K562 (cell line): Measurements from ENCODE around the gene BCL2L1. TPM values are rescaled to one million over a fixed set of nuclear protein-coding genes. Genes with fewer than 3 reads are reported as not detected.

Source experiments
- ATAC-seq: fragments of 200-7000 bp; cut with Tn5 transposase; 3 replicates; pipeline ENCODE4 v1.9.1; 2020; ENCODE audit warnings: moderate library complexity
- BruUV-seq: library from RNA; stranded (reverse); fragments of 400-500 nt; replicated peaks from 2 replicates; lab custom pipeline; 2021; lab: Mats Ljungman, UMichigan
- CTCF ChIA-PET: fragments of 300-600 bp; formaldehyde crosslinking; extraction: SDS; loops from one replicate; lab custom pipeline; 2021; ENCODE audit warnings: low intra/inter-chr PET ratio; lab: Yijun Ruan, JAX
- POLR2A ChIA-PET: fragments of 300-600, 350-650 bp; sonication (Branson Sonifier 250); formaldehyde crosslinking; extraction: SDS; loops from one replicate; lab custom pipeline; 2021; ENCODE audit warnings: antibody characterized with exemption, inconsistent platforms; lab: Yijun Ruan, JAX
- DNase-seq, 4 experiments: peaks; one replicate each; pipeline versions ENCODE4 v3.0.0 to v3.0.0-alpha.2; 2011 to 2018; ENCODE audit warnings: low spot score in 3 of 4, mixed read lengths in 3 of 4; ENCODE audit errors: extremely low read depth in 1 of 4
- FAIRE-seq: peaks from 2 replicates; lab custom pipeline; 2011; peaks lifted over from hg19 to GRCh38; lab: Jason Lieb, UNC
- H2AFZ ChIP-seq: 2 replicates; pipeline ENCODE4 v1.6.0; 2011; ENCODE audit warnings: low read depth, low read length, control low read depth, inconsistent platforms
- H3K27ac ChIP-seq: fragments of 200-600 bp; 3 replicates; pipeline ENCODE4 v1.8.0; 2011; ENCODE audit warnings: low read depth, mild to moderate bottlenecking, control low read depth, inconsistent platforms, low read length, moderate library complexity, mixed read lengths; ENCODE audit errors: extremely low read depth
- H3K27me3 ChIP-seq, 2 experiments: fragments of 300-600 bp in 1 of 2; 2 replicates in 1 of 2; 3 replicates in 1 of 2; pipeline versions ENCODE4 v1.6.0 to v1.8.0; 2011; ENCODE audit warnings: inconsistent platforms in 2 of 2, low read length in 2 of 2, mild to moderate bottlenecking in 1 of 2, mixed read lengths in 1 of 2, moderate library complexity in 1 of 2; ENCODE audit not compliant: control insufficient read depth in 2 of 2, insufficient read depth in 2 of 2
- H3K36me3 ChIP-seq: fragments of 300-600 bp; 3 replicates; pipeline ENCODE4 v1.8.0; 2011; ENCODE audit warnings: mild to moderate bottlenecking, low read length, inconsistent platforms; ENCODE audit not compliant: control insufficient read depth, insufficient read depth
- H3K4me1 ChIP-seq, 2 experiments: fragments of 200-600 bp in 1 of 2; replicated peaks in 1 of 2; 2 replicates in 1 of 2; 3 replicates in 1 of 2; pipeline versions ENCODE4 v1.5.1 to v1.8.0; 2011; ENCODE audit warnings: inconsistent platforms in 2 of 2, low read length in 2 of 2, mild to moderate bottlenecking in 1 of 2, mixed read lengths in 1 of 2, moderate library complexity in 1 of 2; ENCODE audit not compliant: control insufficient read depth in 2 of 2, insufficient read depth in 2 of 2
- H3K4me2 ChIP-seq: 2 replicates; pipeline ENCODE4 v1.6.1; 2011; ENCODE audit warnings: low read length, control low read depth, inconsistent platforms, mixed read lengths; ENCODE audit not compliant: insufficient read depth
- H3K4me3 ChIP-seq: fragments of 200-600 bp; sonication (generic), shearing (Covaris generic); 2 replicates; pipeline ENCODE4 v1.5.1; 2016; ENCODE audit warnings: control low read depth, inconsistent platforms
- H3K79me2 ChIP-seq: fragments of 200-600 bp; 3 replicates; pipeline ENCODE4 v1.8.0; 2011; ENCODE audit warnings: low read length, inconsistent platforms; ENCODE audit not compliant: control insufficient read depth, insufficient read depth
- H3K9ac ChIP-seq, 2 experiments: 2 replicates each; pipeline versions ENCODE4 v1.6.0 to v1.6.1; 2011; ENCODE audit warnings: low read depth in 2 of 2, low read length in 2 of 2, control low read depth in 1 of 2, inconsistent platforms in 1 of 2, mild to moderate bottlenecking in 1 of 2, mixed read lengths in 1 of 2; ENCODE audit not compliant: insufficient read depth in 1 of 2
- H3K9me1 ChIP-seq: one replicate; pipeline ENCODE4 v1.6.0; 2011; ENCODE audit warnings: inconsistent platforms, mild to moderate bottlenecking, low read length, moderate library complexity; ENCODE audit not compliant: control insufficient read depth, insufficient read depth
- H3K9me3 ChIP-seq: replicated peaks from 2 replicates; pipeline ENCODE4 v1.5.1; 2011; ENCODE audit warnings: low read depth, low read length, inconsistent platforms; ENCODE audit not compliant: control insufficient read depth, insufficient read depth
- H4K20me1 ChIP-seq: replicated peaks from 2 replicates; pipeline ENCODE4 v1.6.1; 2011; ENCODE audit warnings: low read length, inconsistent platforms, mixed read lengths; ENCODE audit not compliant: control insufficient read depth, insufficient read depth
- CBX3 ChIP-seq, 2 experiments: IDR thresholded peaks; 1 replicate in 1 of 2; 2 replicates in 1 of 2; pipeline ENCODE4 v1.6.1; 2012; ENCODE audit warnings: inconsistent platforms in 2 of 2, low read length in 2 of 2, borderline replicate concordance in 1 of 2, control low read depth in 1 of 2
- CREB1 ChIP-seq, 2 experiments: sonication (generic) in 1 of 2; formaldehyde crosslinking in 1 of 2; IDR thresholded peaks; 2 replicates each; pipeline versions ENCODE4 v1.6.1 to v1.8.0; 2012 to 2022; ENCODE audit warnings: inconsistent platforms in 1 of 2, mild to moderate bottlenecking in 1 of 2, missing genetic modification reagents in 1 of 2, moderate library complexity in 1 of 2
- FOXJ2 ChIP-seq: fragments of 200-800 bp; sonication (Bioruptor generic); IDR thresholded peaks from 2 replicates; pipeline ENCODE4 v1.6.1; 2016; ENCODE audit warnings: missing genetic modification characterization, missing compliant biosample characterization
- FOXK1 ChIP-seq: sonication (generic); formaldehyde crosslinking; IDR thresholded peaks from 2 replicates; pipeline ENCODE4 v1.8.0; 2022; ENCODE audit warnings: missing genetic modification reagents, mild to moderate bottlenecking, borderline replicate concordance
- FOXP1 ChIP-seq: sonication (generic); formaldehyde crosslinking; IDR thresholded peaks from 2 replicates; pipeline ENCODE4 v1.8.0; 2022; ENCODE audit warnings: mild to moderate bottlenecking, missing genetic modification reagents
- IRF9 ChIP-seq: fragments of 450-650 bp; IDR thresholded peaks from 2 replicates; pipeline ENCODE4 v1.6.1; 2016; ENCODE audit warnings: missing biosample characterization, missing genetic modification characterization
- NFATC3 ChIP-seq: fragments of 450-650 bp; IDR thresholded peaks from 2 replicates; pipeline ENCODE4 v1.6.1; 2017; ENCODE audit warnings: mild to moderate bottlenecking
- NFE2 ChIP-seq: IDR thresholded peaks from 2 replicates; pipeline ENCODE4 v1.6.1; 2014; ENCODE audit warnings: antibody characterized with exemption, low read depth
- NFIC ChIP-seq: fragments of 450-650 bp; IDR thresholded peaks from 2 replicates; pipeline ENCODE4 v1.6.1; 2017; ENCODE audit warnings: mild to moderate bottlenecking, inconsistent platforms
- RCOR1 ChIP-seq, 2 experiments: IDR thresholded peaks; 2 replicates each; pipeline ENCODE4 v1.6.1; 2012; ENCODE audit warnings: low read depth in 2 of 2, low read length in 2 of 2, borderline replicate concordance in 1 of 2, improper control_type of control experiment in 1 of 2
- RFX1 ChIP-seq: fragments of 450-650 bp; IDR thresholded peaks from 2 replicates; pipeline ENCODE4 v1.6.1; 2016; ENCODE audit warnings: mild to moderate bottlenecking, moderate library complexity
- SIRT6 ChIP-seq: IDR thresholded peaks from one replicate; pipeline ENCODE4 v1.6.1; 2012; ENCODE audit warnings: low read depth, mild to moderate bottlenecking, control low read depth, inconsistent platforms, low read length, moderate library complexity
- SNRNP70 ChIP-seq: fragments of 200-400 bp; formaldehyde crosslinking; optimal IDR thresholded peaks from 2 replicates; pipeline ENCODE3; 2017; ENCODE audit warnings: low read depth, low read length
- SOX6 ChIP-seq: fragments of 450-650 bp; IDR thresholded peaks from 2 replicates; pipeline ENCODE4 v1.6.1; 2014; ENCODE audit warnings: mild to moderate bottlenecking
- TSC22D4 ChIP-seq: fragments of 450-650 bp; IDR thresholded peaks from 2 replicates; pipeline ENCODE4 v1.6.1; 2016; ENCODE audit warnings: missing genetic modification characterization, missing biosample characterization, control low read depth
- ZNF165 ChIP-seq: fragments of 250-450 bp; sonication (Bioruptor Pico); IDR thresholded peaks from 2 replicates; pipeline ENCODE4 v1.4.0; 2020; ENCODE audit warnings: borderline replicate concordance
- ZNF23 ChIP-seq: fragments of 250-450 bp; sonication (Bioruptor Pico); IDR thresholded peaks from 2 replicates; pipeline ENCODE4 v1.4.0; 2020; ENCODE audit warnings: mild to moderate bottlenecking
- ZNF830 ChIP-seq: fragments of 250-450 bp; sonication (Bioruptor Pico); IDR thresholded peaks from 2 replicates; pipeline ENCODE4 v1.5.0; 2021; ENCODE audit warnings: mild to moderate bottlenecking
- WGBS: fragments of 100-300 bp; shearing (Covaris generic); methylation state at CpG from one replicate; pipeline ENCODE4 v1.1.6; 2016; ENCODE audit warnings: low coverage, mixed read lengths; ENCODE audit not compliant: insufficient coverage; ENCODE audit errors: missing lambda C conversion rate; 5-methylcytosine and 5-hydroxymethylcytosine counted together
- in situ Hi-C: fragments of 300-500 bp; cut with MboI; formaldehyde crosslinking; loops from 4 replicates; pipeline ENCODE4 v1.15.0; 2018; ENCODE audit warnings: inconsistent platforms, mixed read lengths
- intact Hi-C: fragments of 100-400 bp; cut with micrococcal nuclease; formaldehyde crosslinking; loops from 2 replicates; pipeline ENCODE4 v1.14.2; 2022
- polyA plus RNA-seq, 8 experiments: library from polyadenylated mRNA; depleted of rRNA in 4 of 8; stranded (reverse) in 5 of 8; unstranded in 3 of 8; fragments of >200 nt; fragmentation: Nextera tagmentation in 2 of 8; fragmentation: Illumina TruSeq in 1 of 8; extraction: Ambion mirVana in 2 of 8; extraction: Trizol in 1 of 8; gene quantifications; 2 replicates each; pipeline versions ENCODE4 v1.2.1 to v1.2.3, GENCODE V29; 2011 to 2014; ENCODE audit warnings: inconsistent platforms in 1 of 8, missing spikeins in 1 of 8
- total RNA-seq, 7 experiments: library from RNA; depleted of rRNA in 6 of 7; stranded (reverse); fragments of >200 nt in 6 of 7; fragmentation: Illumina TruSeq in 2 of 7; extraction: Trizol in 2 of 7; gene quantifications; 2 replicates each; pipeline versions ENCODE4 v1.2.1 to v1.2.3, GENCODE V29; 2011 to 2021; ENCODE audit warnings: low replicate concordance in 1 of 7
- TF ChIP-seq, protein P1 (sequence below): sonication (generic); formaldehyde crosslinking; IDR thresholded peaks from 2 replicates; pipeline ENCODE4 v1.9.0; 2022; ENCODE audit warnings: mild to moderate bottlenecking, missing genetic modification reagents
- TF ChIP-seq, protein P2 (sequence below): fragments of 450-650 bp; IDR thresholded peaks from 2 replicates; pipeline ENCODE4 v1.6.1; 2016

The BCL2L1 gene
- total and polyA plus RNA-seq, 9 of the 15 experiments (the other 6 are each of a cell fraction or from before 2014, with no cell fraction given): 3.3 to 182 (median 120) TPM

- TF ChIP-seq SIRT6: no peak
- TF ChIP-seq ZNF165 (CRISPR knock-in tag): no peak
- TF ChIP-seq SOX6: peak; percentile 49; the same call in 1 of the 2 replicates
- TF ChIP-seq NFE2: no peak
- TF ChIP-seq CREB1 (IDR thresholded peaks at IDR 0.05): no peak
- no peak for TF ChIP-seq CREB1 (CRISPR knock-in tag; IDR thresholded peaks at IDR 0.05)
- TF ChIP-seq FOXP1 (CRISPR knock-in tag): no peak
- TF ChIP-seq, protein P1, sequence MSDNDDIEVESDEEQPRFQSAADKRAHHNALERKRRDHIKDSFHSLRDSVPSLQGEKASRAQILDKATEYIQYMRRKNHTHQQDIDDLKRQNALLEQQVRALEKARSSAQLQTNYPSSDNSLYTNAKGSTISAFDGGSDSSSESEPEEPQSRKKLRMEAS: 0 out of 2 replicates have a peak, but pooled peaks have one; percentile 15
- no peak for TF ChIP-seq ZNF830 (CRISPR knock-in tag)
- no peak for TF ChIP-seq CBX3 (IDR thresholded peaks at IDR 0.05; ENCODE audit: borderline replicate concordance in 1 of 2, low read length in 2 of 2)
Observed at GRCh38 chr20:31712564-31713311, 9.9 kb downstream of the BCL2L1 start (continued).

DNA sequence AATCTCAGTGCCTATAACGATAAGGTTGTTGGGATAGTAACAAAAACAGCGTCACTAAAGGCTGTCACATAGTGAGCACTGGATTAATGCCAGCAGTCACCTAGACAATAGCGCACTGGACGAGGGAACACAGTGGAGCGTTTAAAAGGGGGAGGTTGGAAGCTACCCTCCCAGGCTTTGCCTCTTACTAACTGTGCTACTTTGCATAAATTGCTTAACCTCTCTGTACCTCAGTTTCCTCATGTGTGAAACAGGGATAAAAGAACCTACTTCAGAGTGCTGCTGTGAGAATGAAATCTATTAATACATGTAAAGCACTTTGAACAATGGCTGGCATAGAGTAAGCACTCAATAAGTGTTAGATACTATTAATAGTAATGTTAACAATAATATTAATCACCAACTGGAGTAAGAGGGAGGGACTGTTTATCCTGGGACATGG lies 10.5 kb downstream of the BCL2L1 start:
- Histone ChIP-seq H3K79me2 (peaks cover 97% of the 10 kb centered on the region), H3K9ac (peak overlapping the region in 1 of 2 experiments; percentile 51; a peak in 2 of 4 replicates), H3K9me1 (peaks cover 3% of the 10 kb centered on the region), H4K20me1 (peaks cover 33% of the 10 kb centered on the region), H3K9me3 (no peaks in the 10 kb centered on the region; the same call in 1 of the 2 replicates), H2AFZ (no peak overlapping the region), H3K4me2 (peak overlapping the region; percentile 79), H3K27me3 (no peaks in the 10 kb centered on the region), H3K36me3 (peaks cover 91% of the 10 kb centered on the region), H3K4me1 (peaks cover 42 to 83% of the 10 kb centered on the region in 2 experiments), H3K27ac (peak overlapping the region; percentile 44), H3K4me3 (0 out of 2 replicates have a peak overlapping the region, but pooled peaks have one; percentile 4)
- peak; percentile 65 for ATAC-seq
- FAIRE-seq: peak; percentile 77
- in situ Hi-C loops: no loop called here
- POLR2A ChIA-PET: interaction anchor here (1.2 to 1.7 kb wide), 5 partner anchors 10 to 50 kb away, joined by 3 to 6 read pairs (median 3); partner anchors contain the start of gene BCL2L1
- intact Hi-C loops: no loop called here
- CTCF ChIA-PET: no interaction called here
- peak in 3 of 4 experiments; percentile 38 to 79 (median 55) for DNase-seq
- WGBS: 0% methylated on average over 5 of the region's 5 CpGs
- BruUV-seq: no TSS peak
- TF ChIP-seq RFX1: peak; percentile 64
- TF ChIP-seq FOXK1: no peak
- TF ChIP-seq TSC22D4 (tag): no peak
- no peak for TF ChIP-seq SNRNP70
- TF ChIP-seq ZNF23: no peak
- TF ChIP-seq IRF9: no peak
- no peak for TF ChIP-seq CREB1 (IDR thresholded peaks at IDR 0.05)
- no peak for TF ChIP-seq CREB1 (CRISPR knock-in tag; IDR thresholded peaks at IDR 0.05)
- peak; percentile 89; the same call in 1 of the 2 replicates for TF ChIP-seq FOXJ2 (tag)
- TF ChIP-seq, protein P2, sequence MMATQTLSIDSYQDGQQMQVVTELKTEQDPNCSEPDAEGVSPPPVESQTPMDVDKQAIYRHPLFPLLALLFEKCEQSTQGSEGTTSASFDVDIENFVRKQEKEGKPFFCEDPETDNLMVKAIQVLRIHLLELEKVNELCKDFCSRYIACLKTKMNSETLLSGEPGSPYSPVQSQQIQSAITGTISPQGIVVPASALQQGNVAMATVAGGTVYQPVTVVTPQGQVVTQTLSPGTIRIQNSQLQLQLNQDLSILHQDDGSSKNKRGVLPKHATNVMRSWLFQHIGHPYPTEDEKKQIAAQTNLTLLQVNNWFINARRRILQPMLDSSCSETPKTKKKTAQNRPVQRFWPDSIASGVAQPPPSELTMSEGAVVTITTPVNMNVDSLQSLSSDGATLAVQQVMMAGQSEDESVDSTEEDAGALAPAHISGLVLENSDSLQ: peak; percentile 45; the same call in 1 of the 2 replicates
- TF ChIP-seq NFATC3: no peak
- TF ChIP-seq NFIC: peak; percentile 88
- TF ChIP-seq RCOR1 (IDR thresholded peaks at IDR 0.05; ENCODE audit: borderline replicate concordance in 1 of 2, low read depth in 2 of 2, low read length in 2 of 2): peak in 1 of 2 experiments; percentile 71; a peak in 1 of 4 replicates
